Medulla oblongata (tissue), 1 donor: Measurements from ENCODE around the gene SUSD3.
A peak's percentile ranks its signal among the peaks of the same experiment; 100 is the strongest.
"Not testable (repeated sequence)": the region's sequence is repeated elsewhere in the genome, so short reads cannot be mapped to it uniquely, and the experiment has no call there.

ENCODE experiments used
- DNase-seq: peaks from one replicate; pipeline ENCODE4 v3.0.0-alpha.2; 2015; ENCODE audit errors: extremely low spot score

The SUSD3 gene

DNA sequence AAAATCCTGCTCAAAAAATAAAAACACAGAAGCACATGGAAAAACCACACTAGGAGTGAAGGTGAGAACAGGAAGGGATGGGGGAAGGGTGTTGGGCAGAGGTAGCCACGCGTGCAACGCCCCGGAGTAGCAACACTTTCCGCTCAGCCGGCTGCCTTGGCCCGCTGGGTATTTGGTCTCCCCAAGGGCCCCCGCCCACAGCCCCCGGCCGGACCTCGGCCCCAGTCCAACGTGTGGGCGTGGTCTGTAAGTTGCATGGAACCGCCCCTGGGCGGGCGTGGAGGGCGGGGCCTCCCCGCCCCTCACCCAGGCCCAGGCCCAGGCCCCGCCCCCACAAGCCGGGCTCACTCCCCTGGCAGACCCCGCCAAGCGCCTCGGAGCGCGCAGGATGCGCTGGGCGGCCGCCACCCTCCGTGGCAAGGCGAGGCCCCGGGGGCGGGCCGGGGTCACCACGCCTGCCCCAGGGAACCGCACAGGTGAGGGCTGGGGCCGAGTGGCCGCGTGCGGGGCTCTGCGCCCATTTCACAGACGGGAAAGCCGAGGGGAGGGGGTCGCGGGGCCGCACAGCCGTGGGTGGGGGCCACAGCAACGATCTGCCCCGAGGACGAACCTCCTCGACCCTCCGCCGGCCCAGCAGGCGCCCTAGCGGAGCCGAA lies at the start of gene SUSD3:
Gene SUSD3 (plus strand): TSS at position 347 of the 656 bp plus-strand sequence. CDS start 42 bp downstream, at position 389.
- DNase-seq, result peak; percentile 56

DNA sequence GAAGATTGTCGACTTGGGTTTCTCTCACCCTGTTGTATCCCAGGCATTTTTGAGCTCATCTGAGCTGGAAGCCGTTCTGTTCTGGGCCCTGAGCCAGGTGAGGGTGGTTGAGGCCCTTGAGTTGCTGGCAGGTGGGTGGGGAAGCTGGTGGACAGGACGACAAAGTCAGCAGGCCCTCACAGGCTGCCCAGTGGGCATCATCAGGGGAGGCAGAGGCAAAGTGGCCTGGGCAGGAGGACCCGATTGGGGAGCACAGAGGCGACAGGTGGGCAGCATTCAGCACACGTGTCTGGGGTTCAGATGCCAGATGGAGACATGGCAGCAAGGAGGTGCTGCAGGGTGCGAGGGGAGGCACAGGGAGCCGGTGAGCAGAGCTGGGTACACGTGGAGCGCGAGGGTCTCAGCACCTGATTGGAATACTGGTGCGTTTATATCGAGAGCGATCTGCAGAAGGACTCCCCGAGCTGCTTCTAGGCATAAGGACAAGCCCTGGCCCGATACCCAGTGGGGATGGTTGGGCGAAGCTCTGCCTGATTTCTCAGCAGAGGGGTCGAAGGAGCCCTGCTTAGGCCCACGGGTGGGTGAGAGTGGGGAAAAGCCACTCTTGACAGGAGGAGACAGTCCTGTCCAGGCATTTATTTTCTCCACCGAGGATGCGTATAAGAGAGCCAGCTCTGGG lies 49.0 kb upstream of the SUSD3 start:
- DNase-seq, result no peak

DNA sequence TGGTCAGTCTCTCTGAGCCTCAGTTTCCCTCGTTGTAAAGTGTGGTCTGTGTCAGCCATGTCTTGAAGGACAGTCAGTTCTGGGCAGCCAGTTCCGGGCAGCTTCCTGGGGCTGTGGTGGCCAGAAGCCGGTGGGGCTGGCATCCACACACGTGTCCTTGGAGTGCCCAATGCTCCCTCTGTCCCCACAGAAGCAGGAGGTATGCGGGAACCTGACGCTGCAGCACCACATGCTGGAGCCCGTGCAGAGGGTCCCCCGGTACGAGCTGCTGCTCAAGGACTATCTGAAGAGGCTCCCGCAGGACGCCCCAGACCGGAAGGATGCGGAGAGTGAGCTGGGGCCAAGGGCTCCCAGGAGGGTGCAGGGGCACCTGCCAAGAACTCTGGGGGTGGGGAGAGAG lies 48.4 kb upstream of the SUSD3 start:
- DNase-seq, result no peak

DNA sequence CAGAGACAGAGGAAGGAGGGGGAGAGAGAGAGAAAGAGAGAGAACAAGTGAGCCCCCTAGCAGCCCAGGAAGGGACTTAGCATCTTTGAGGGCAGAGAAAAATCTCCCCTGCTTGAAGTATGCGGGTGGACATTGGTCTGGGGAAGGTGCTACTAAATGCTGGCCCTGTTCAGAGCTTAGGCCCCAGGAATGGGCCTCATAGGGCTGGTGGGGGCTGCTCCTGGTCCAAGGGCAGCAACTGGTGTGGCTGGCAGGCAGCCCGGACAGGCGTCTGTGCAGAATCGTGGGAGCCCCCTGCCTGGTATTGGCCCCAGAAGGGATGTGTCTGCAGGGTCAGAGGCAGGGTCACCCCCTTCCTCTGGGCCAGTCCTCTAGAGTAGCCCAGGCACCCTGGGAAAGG lies 47.8 kb upstream of the SUSD3 start:
- DNase-seq, result no peak

DNA sequence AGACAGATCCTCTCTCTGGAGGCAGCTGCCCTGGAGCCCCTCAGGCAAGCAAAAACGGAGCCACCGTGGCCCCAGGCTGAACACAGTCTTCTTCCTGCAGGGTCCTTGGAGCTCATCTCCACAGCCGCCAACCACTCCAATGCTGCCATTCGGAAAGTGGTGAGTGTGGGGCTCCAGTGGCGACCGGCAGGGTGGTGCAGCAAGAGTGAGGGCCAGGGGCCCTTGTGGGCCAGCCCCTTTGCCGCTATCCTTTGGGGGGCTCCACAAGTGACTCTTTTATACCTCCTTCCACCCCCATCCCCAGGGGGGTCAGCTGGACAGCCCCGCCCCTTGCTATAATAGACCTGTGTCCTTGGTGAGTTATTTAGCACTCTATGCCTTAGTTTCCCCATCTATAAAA lies 47.4 kb upstream of the SUSD3 start:
- DNase-seq, result no peak

DNA sequence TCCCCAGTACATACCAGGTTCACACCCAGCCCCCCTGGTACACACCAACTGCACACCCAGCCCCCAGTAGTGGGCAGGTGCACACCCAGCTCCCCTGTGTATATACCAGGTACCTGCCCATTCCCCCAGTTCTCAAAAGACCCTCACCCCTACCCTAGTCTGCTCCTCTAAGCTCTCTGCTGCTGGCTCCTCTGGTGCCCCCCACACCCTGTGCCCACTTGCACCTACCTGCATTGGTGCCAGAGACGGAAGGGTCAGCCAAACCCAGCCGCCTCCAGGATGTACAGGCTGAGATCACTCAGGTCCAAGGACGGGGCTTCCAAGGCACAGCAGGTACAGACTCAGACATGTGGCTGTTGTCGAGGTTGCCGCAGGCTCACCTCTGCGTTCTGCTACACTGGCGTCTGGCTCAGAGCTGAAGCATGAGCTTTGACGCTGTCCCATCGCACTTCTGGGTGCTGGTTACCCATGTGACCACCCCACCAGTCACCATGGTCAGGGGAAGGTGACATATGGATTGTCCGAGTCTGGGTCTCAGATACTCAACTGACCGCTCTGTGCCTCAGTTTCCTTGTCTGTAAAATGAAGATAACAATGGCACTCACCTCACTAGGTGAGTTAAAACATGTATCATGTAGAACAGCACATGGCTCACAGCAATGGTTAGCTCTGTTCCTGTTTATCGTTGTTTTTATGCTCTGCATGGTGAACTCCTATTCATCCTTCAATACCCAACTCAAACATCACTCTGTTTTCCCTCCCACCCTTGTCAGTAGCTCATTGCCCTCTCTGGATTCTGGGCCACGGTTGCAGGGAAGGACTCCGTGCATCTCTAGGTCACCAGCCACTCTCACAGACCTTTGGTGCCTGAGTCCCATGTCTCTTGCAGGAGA lies 45.3 kb upstream of the SUSD3 start:
- no peak for DNase-seq

DNA sequence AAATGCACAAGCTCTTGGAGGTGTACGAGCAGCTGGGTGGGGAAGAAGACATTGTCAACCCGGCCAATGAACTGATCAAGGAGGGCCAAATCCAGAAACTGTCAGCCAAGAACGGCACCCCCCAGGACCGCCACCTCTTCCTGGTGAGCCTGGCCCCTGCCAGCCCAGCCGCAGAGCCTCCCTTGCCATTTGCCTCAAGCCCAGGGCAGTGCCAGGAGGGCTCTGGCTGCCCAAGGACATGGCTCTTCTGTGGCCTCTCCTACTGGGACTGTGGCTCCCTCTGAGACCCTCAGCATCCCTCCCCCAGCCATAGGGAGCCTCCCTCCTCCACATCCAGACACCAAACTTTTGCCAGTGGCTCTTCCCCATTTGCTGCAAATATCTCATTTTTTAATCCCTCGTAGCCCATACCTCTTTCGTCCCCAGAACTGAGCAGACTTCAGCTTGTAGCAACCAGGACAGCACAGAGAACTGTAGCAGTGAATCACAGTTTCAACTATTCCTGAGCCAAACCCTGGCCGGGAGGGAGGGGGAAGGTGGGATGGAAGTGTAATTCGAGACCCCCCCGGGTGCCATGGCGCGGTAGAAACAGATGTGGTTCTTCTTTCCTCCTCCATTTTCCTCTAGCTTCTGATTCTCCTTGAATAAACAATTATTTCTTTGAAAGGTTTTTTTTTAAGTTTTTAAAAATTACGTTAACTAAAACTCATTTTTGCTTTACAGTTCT lies 44.5 kb upstream of the SUSD3 start:
- DNase-seq, result no peak

DNA sequence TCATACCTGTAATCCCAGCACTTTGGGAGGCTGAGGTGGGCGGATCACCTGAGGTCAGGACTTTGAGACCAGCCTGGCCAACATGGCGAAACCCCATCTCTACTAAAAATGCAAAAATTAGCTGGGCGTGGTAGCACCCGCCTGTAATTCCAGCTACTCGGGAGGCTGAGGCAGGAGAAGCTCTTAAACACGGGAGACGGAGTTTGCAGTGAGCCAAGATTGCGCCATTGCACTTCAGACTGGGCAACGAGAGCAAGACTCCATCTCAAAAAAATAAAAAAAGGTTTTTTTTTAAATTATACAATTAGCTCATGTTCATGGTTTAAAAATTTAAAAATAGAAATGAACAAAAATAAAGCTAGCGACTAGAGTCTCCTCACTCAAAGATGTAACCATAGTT lies 43.3 kb upstream of the SUSD3 start:
- not testable (repeated sequence) for DNase-seq

DNA sequence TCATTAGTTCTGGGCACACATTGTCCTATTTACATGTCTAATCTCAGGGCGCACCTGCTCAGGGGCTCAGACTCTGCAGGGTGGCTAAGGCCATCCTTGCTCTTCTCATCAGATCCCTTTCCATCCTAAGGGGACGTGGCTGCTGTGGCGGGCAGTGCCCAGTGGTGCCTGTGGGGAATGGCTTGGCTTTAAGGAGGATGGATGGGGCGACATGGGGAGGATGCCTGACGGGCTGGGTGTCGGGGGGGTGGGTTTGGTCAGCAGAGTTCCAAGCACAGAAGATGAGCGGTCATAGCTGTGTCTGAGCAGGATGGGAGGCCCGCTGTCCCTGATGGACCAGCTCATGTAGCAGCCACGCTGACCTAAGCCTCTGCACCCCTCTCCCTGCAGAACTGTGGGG lies 40.9 kb upstream of the SUSD3 start:
- no peak for DNase-seq

DNA sequence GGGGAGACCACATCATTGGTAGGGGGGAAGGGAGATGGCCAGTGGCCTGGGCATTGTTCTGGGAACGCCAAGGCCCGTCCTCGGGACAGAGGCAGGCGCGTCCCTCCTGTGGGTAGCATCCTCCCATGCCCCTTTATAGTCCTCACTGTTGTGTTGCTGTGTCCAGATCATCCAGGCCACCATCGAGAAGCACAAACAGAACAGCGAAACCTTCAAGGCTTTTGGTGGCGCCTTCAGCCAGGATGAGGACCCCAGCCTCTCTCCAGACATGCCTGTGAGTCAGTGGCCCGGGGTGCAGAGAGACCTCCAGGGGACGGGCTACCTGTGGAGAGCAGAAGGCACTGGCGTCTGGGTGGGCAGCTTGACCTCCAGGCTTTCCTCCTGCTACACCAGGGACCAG lies 38.4 kb upstream of the SUSD3 start:
- DNase-seq, result no peak

DNA sequence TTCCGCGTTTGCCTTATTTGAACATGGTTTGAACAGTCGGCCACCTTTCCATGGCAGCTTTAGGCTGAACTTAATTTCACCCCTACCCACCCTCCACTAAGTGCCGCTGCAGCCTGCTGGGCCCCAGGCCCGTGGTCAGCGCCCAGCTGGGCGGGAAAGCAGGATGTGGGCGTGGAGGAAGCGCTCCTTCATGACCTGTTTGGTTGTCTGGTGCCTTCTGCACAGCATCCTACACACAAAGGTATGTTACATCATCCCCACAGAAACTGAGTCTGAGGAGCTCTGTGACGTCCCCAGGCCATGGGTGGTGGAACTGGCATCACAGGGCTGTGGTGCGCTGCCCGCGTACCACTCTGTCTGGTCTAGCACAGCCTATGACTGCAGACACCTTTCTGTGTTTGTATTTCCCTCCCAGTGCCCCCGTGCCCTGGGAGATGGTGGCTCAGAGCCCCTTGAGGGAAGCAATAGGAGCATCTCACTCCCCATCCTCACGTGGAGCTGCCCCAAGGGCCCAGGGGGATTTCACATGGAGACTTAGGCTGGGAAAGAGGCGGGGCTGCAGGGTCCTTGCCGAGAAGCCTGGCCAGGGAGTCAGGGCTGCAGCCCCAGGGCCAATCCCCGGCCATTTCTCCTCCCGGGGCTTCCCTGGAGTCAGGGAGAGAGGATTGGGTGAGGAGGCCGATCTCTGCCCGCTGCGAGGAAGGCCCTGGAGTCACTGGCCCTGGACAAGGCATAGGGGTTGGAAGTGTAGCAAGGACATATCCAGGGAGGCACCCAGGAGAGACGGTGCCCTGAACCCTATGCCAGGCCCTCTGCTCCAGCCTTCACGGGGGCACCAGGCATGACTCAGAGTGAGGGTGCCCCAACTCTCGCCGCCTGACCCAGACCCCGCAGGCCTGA lies 37.5 kb upstream of the SUSD3 start:
- no peak for DNase-seq

DNA sequence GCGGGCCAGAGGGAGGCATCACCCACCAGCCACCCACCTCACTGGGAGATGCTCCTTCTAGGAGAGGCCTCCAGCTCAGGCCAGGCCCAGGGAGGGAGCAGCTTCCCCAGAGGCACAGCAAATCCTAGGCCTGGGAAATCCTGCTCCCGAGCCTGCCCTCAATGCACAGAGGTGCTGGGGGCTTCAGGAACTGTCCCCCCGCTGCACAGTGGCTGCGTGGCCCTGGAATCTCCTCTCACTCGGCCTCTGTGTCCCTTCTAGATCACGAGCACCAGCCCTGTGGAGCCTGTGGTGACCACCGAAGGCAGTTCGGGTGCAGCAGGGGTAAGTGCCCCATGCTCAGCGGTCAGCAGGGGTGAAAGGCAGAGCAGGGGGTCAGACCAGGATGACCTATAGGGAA lies 36.4 kb upstream of the SUSD3 start:
- DNase-seq, result no peak

DNA sequence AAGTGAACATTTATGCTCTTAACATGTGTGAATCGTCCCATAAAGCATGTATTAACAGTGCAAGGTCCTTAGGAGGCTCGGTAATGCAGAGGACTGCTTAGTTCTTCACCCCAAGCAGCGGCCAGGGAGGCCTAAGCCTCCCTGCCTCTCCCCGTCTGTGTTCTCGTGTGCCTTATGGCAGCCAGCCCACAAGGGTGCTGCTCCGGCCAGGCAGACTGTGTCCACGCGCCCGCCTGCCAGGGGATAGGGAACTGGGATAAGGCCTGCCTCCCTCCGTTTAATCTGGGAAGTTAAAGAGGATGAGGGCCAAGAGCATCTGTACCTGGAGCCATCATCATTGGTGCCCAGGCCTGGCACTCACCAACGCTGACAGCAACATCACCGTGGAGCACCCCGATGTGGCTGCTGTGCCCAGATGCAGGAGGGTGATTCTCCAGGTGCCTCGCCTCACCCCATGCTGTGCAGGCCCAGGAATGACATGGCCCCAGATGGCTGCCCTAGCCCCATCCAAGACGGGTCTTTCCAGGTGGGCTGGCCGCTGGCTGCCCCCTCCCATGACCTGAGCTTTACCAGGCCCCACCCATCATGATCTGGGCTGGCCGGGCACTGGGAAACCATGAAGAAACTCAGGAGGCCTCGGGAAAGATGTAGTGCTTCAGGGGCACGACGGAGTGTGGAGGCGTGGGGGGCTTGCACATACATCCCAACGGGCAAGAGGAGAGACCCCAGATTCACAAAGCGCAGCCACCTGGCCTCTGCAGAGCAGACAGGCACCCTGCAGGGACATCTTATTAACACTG lies 35.6 kb upstream of the SUSD3 start:
- no peak for DNase-seq

DNA sequence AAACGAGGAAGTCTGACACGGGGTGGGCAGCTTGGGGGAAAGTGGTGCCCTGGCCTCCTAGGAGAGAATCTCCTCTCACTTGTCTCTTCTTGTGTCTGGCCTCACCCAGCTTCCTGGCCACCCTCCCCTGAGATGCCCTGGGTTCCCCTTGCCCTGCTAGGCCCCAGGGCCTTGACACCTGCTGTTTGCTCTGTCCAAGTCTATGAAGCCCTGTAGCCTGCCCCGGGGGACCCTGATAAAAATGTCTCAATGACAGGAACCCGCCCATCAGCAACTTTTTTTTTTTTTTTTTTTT lies 35.0 kb upstream of the SUSD3 start:
- no peak for DNase-seq

DNA sequence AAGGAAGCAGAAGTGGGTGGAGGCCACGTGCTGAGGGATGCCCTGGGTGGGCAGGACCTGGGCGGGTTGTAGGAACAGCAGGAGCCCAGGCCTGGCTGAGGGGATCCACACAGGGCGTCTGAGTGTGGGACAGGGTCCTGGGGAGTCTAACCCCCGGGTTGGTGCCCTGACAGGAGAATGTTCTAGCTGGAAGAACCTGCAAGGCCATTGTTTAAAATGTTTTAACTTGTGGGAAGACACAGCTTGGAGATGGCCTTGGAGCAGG lies 33.9 kb upstream of the SUSD3 start:
- no peak for DNase-seq

DNA sequence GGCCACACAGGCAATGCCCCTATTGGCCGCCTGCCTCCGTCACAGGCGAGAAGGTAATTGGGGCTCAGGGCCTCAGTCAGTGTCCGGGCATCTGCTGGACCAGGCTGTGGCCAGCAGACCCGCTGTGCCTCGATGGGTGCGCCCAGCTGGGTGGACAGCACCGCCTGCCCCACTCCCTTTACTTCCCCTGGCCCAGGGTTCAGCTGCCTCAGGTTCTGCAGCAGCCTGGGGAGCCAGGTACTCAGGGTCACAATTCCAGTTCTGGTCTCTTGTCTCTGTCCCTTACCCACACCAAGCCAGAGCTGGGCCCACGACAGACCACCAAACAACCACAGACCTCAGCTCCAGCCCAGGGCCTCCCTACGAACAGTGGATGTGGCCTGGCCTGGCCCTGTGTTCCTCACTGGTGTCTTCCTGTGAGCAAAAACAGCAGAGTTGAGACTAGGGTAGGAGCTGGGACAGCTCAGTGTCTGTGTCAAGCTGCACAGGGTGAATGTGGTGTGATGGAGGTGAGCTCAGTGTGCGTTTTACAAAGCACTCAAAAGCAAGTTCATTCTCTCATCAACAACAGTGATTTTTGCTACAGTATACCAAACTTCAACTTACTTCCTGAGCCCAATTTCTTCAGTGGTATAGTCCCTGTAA lies 33.4 kb upstream of the SUSD3 start:
- no peak for DNase-seq

DNA sequence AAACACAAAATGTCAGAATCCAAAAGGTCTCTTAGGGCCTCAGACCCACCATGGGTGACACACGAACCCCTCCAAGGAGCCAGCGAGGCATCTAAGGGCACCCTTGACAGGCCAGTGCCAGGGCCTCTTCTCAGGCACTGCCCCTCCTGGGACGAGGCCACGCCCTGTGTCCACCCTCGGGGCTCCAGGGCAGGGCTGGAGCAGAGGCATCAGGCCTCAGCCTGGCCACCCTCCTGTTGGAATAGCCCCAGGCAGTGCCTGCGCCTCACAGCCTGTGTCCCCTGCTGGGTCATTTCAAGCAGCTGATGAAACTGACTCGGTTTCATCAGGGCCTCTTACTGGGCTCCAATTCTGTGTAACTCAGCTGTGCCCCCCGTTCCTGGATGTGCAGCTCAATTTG lies 32.8 kb upstream of the SUSD3 start:
- no peak for DNase-seq

DNA sequence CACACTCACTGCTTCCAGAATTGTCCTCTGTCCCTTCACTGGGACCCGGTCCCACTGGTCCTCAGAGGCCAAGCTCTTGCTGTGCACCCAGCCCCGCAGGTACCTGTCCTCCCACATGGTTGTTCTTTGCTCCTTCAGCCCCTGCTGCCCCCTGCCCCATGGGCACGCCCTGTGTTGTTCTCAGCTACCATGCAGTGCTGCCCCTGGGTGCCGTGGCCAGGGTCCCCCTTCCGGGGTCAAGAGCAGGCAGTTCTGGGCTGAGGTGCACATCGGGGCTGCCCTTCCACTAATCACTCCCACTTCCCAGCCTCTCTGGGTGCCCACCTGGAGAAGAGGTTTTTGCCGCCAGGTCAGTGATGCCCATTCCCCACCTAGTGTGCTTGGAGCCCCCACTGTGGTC lies 31.9 kb upstream of the SUSD3 start:
- no peak for DNase-seq

DNA sequence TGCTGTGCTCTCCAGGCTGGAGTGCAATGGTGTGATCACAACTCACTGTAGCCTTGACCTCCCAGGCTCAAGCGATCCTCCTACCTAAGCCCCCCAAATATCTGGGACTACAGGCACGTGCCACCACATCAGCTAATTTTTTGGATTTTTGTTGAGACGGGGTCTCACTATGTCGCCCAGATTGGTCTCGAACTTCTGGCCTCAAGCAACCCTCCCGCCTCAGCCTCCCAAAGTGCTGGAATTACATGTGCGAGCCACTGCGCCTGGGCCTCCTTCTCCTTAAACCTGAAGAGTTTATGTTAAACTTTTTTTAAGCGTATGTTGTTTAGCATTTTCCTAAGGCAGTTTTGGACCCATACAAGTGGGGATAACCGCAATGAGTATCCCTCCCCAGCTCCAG lies 30.8 kb upstream of the SUSD3 start:
- DNase-seq, result no peak

DNA sequence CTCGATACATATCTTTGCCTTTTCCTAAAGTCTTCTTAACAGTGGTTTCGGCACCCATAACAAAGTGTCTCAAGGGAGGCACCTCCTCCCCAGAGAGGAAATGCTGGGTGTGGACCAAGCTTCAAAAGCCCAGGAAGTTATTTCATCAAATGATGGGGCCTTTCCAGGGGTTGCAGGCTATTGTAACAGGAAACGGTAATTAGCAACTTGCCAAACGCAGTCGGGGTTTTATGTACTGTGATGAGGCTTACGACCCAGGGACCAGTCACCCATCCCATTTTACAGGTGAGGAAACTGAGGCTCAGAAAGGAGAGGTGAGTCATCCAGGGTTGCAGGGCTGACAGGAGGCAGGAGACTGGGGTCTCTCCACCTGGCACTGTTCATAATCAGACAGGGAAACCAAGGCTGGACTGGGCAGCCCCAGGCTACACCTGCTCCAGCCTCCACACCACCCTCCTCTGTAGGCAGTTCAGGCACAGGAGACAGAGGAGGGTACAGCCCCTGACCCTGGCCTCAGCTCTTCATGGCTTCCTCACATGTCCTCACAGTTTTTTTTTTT lies 30.0 kb upstream of the SUSD3 start:
- no peak for DNase-seq
